LNCaP clone FGC (cell line): Measurements from ENCODE around the gene VIPR1.

Experiments
- DNase-seq: peaks from one replicate; pipeline ENCODE4 v3.0.0-alpha.2; 2011; ENCODE audit warnings: low read depth
- H3K4me3 ChIP-seq: 2 replicates; pipeline ENCODE4 v1.5.1; 2011; ENCODE audit warnings: mild to moderate bottlenecking, low read depth, low read length, control low read depth
- CTCF ChIP-seq: IDR thresholded peaks from 2 replicates; pipeline ENCODE4 v1.5.1; 2012; ENCODE audit warnings: mild to moderate bottlenecking; ENCODE audit not compliant: control insufficient read depth, insufficient read depth; ENCODE audit errors: extremely low read depth

Gene VIPR1

GRCh38 chr3:42508562-42508961 lies 6.1 kb downstream of the VIPR1 start:
- DNase-seq = no peak
- TF ChIP-seq CTCF = no peak
- H3K4me3 ChIP-seq = no peak overlapping the region

GRCh38 chr3:42509111-42509510 lies 6.7 kb downstream of the VIPR1 start:
- DNase-seq = no peak
- no peak overlapping the region for H3K4me3 ChIP-seq
- TF ChIP-seq CTCF = no peak

- no peak for TF ChIP-seq CTCF
- DNase-seq = no peak
- no peak overlapping the region for H3K4me3 ChIP-seq
Measured at GRCh38 chr3:42510325-42510724, 7.9 kb downstream of the VIPR1 start.

- no peak for TF ChIP-seq CTCF
- no peak overlapping the region for H3K4me3 ChIP-seq
- DNase-seq = no peak
Measured at GRCh38 chr3:42511201-42511600, 8.8 kb downstream of the VIPR1 start.

GRCh38 chr3:42511736-42512135 lies 9.3 kb downstream of the VIPR1 start:
- H3K4me3 ChIP-seq = no peak overlapping the region
- DNase-seq = no peak
- TF ChIP-seq CTCF = no peak

GRCh38 chr3:42513121-42513520 lies 10.7 kb downstream of the VIPR1 start:
- H3K4me3 ChIP-seq = no peak overlapping the region
- TF ChIP-seq CTCF = no peak
- DNase-seq = no peak

- no peak overlapping the region for H3K4me3 ChIP-seq
- no peak for TF ChIP-seq CTCF
- DNase-seq = no peak
Measured at GRCh38 chr3:42513521-42513920, 11.1 kb downstream of the VIPR1 start.
